Spleen (tissue), 11 donors: ENCODE measurements around the gene SP6. TPM values are rescaled to one million over a fixed set of nuclear protein-coding genes. Genes with fewer than 3 reads are reported as not detected.

Experiments
- DNase-seq: peaks from one replicate; pipeline ENCODE4 v3.0.0-alpha.2; 2020
- H3K27ac ChIP-seq, 8 donors: fragments of 200-600 bp; sonication (generic) in 7 of 8; 1 replicate in 4 of 8; 2 replicates in 4 of 8; pipeline versions ENCODE4 v1.5.0 to v1.8.0; 2016 to 2021; ENCODE audit warnings: inconsistent platforms in 4 of 8, mild to moderate bottlenecking in 4 of 8, moderate library complexity in 1 of 8
- H3K27me3 ChIP-seq, 7 donors: fragments of 200-600 bp; sonication (generic) in 6 of 7; replicated peaks in 1 of 7; 1 replicate in 4 of 7; 2 replicates in 3 of 7; pipeline versions ENCODE4 v1.5.0 to v1.8.0; 2016 to 2021; ENCODE audit warnings: inconsistent platforms in 3 of 7, mild to moderate bottlenecking in 1 of 7
- H3K36me3 ChIP-seq, 6 donors: fragments of 200-600 bp; sonication (generic) in 5 of 6; 1 replicate in 4 of 6; 2 replicates in 2 of 6; pipeline versions ENCODE4 v1.5.0 to v1.8.0; 2016 to 2021; ENCODE audit warnings: inconsistent platforms in 2 of 6
- H3K4me1 ChIP-seq, 6 donors: fragments of 200-600 bp; sonication (generic) in 5 of 6; 1 replicate in 3 of 6; 2 replicates in 3 of 6; pipeline versions ENCODE4 v1.5.0 to v1.8.0; 2016 to 2021; ENCODE audit warnings: inconsistent platforms in 3 of 6
- H3K4me3 ChIP-seq, 8 donors: fragments of 200-600 bp; sonication (generic) in 7 of 8; 1 replicate in 4 of 8; 2 replicates in 4 of 8; pipeline versions ENCODE4 v1.5.0 to v1.8.0; 2016 to 2021; ENCODE audit warnings: inconsistent platforms in 4 of 8, mild to moderate bottlenecking in 4 of 8, moderate library complexity in 2 of 8
- H3K9me3 ChIP-seq, 8 donors: fragments of 200-600 bp; sonication (generic) in 7 of 8; 1 replicate in 4 of 8; 2 replicates in 4 of 8; pipeline versions ENCODE4 v1.5.0 to v1.8.0; 2016 to 2021; ENCODE audit warnings: inconsistent platforms in 4 of 8
- CTCF ChIP-seq, 11 experiments: fragments of 200-600 bp in 7 of 11; fragments of 450-650 bp in 4 of 11; sonication (generic) in 4 of 11; IDR thresholded peaks in 8 of 11; conservative IDR thresholded peaks in 3 of 11; 1 replicate in 7 of 11; 2 replicates in 4 of 11; pipeline versions ENCODE4 v1.4.0 to v1.8.0; 2016 to 2021; ENCODE audit warnings: antibody characterized with exemption in 11 of 11, inconsistent platforms in 4 of 11, mild to moderate bottlenecking in 1 of 11
- POLR2A ChIP-seq, 3 donors: fragments of 450-650 bp; IDR thresholded peaks; one replicate each; pipeline ENCODE4 v1.5.1; 2017; ENCODE audit warnings: antibody characterized with exemption in 3 of 3, mild to moderate bottlenecking in 1 of 3
- POLR2AphosphoS5 ChIP-seq, 3 donors: sonication (generic); formaldehyde crosslinking; IDR thresholded peaks; one replicate each; pipeline ENCODE4 v1.5.1; 2017; ENCODE audit warnings: antibody characterized with exemption in 3 of 3
- WGBS, 5 donors: extraction: QIAGEN DNeasy Blood & Tissue Kit in 3 of 5; methylation state at CpG; one replicate each; pipeline versions ENCODE4 v1.1.5 to v1.1.7; 2013 to 2018; 5-methylcytosine and 5-hydroxymethylcytosine counted together
- intact Hi-C: fragments of 100-400 bp; cut with DNase I; formaldehyde crosslinking; loops from one replicate; pipeline ENCODE4 v1.15.0; 2023; ENCODE audit warnings: low total_unique reads
- polyA plus RNA-seq, 3 donors: library from polyadenylated mRNA; stranded (reverse); fragments of 200-250 nt; gene quantifications; one replicate each; pipeline ENCODE4 v1.2.1, GENCODE V29; 2013
- total RNA-seq, 7 donors: library from RNA; depleted of rRNA in 3 of 7; stranded (reverse); fragments of >200 nt in 3 of 7; fragmentation: NEBNext Ultra II Directional in 4 of 7; extraction: Animal tissue kit (Norgen Biotek cat#: 25700) in 4 of 7; gene quantifications; one replicate each; pipeline versions ENCODE4 v1.1.0 to v1.2.1, GENCODE V29; 2016 to 2021
- donor health status: healthy with polysubstance abuse.
- donor health status: DM: no; HTN: no; CAD: no; lungs with moderate emphysema.
- donor health status: DM: no; HTN: no; CAD: no.
- donor health status: Bipolar disorder and iron deficiency.
- donor health status: healthy.
- donor health status: DM: no; HTN: no; CAD: no.
- donor health status: DM: yes; HTN: yes; CAD: no.

SP6 gene
- total and polyA plus RNA-seq, 10 donors = 0.11 to 3.0 (median 1.1) TPM

GRCh38 chr17:47895347-47895855 lies 44.4 kb upstream of the SP6 start:
- peak; percentile 93 for DNase-seq
- intact Hi-C loops = no loop called here

GRCh38 chr17:47894498-47895346 lies 43.8 kb upstream of the SP6 start:
- Histone ChIP-seq H3K9me3 (no peaks in the 10 kb centered on the region), H3K27ac (peak overlapping the region; percentile 80 to 100 (median 98)), H3K4me3 (peak overlapping the region; percentile 62 to 83 (median 70)), H3K36me3 (peaks cover 0 to 20% (median 4%) of the 10 kb centered on the region in 6 donors), H3K27me3 (no peaks in the 10 kb centered on the region), H3K4me1 (peaks cover 10 to 73% (median 50%) of the 10 kb centered on the region in 6 donors)
- WGBS, 5 donors = 35 to 48% (median 44%) methylated on average over 11 of the region's 11 CpGs
- intact Hi-C loops = no loop called here
- no peak for DNase-seq
- TF ChIP-seq CTCF (IDR thresholded peaks at IDR 0.05 in 8 of 11, conservative IDR thresholded peaks at IDR 0.05 in 3 of 11) (no peak), POLR2A (IDR thresholded peaks at IDR 0.05) (no peak), POLR2AphosphoS5 (IDR thresholded peaks at IDR 0.05) (no peak)

More at GRCh38 chr17:47895347-47895855, 44.4 kb upstream of the SP6 start:
- peak overlapping the region; percentile 80 to 100 (median 98) for H3K27ac ChIP-seq
- H3K4me3 ChIP-seq = peak overlapping the region; percentile 62 to 83 (median 70)
- no peaks in the 10 kb centered on the region for H3K9me3 ChIP-seq
- peaks cover 0 to 26% (median 4%) of the 10 kb centered on the region in 6 donors for H3K36me3 ChIP-seq
- peaks cover 10 to 73% (median 45%) of the 10 kb centered on the region in 6 donors for H3K4me1 ChIP-seq
- TF ChIP-seq CTCF (IDR thresholded peaks at IDR 0.05 in 8 of 11, conservative IDR thresholded peaks at IDR 0.05 in 3 of 11) (peak in 1 of 11 experiments; percentile 20), POLR2A (IDR thresholded peaks at IDR 0.05) (peak in 2 of 3 donors; percentile 79 to 83), POLR2AphosphoS5 (IDR thresholded peaks at IDR 0.05) (peak in 2 of 3 donors; percentile 91 to 97)
- WGBS, 5 donors = 0 to 1% (median 0%) methylated on average over 20 to 25 of the region's 25 CpGs
- H3K27me3 ChIP-seq = no peaks in the 10 kb centered on the region

GRCh38 chr17:47891545-47892088 lies 40.7 kb upstream of the SP6 start:
- peak overlapping the region in 1 of 8 donors; percentile 21 for H3K27ac ChIP-seq
- DNase-seq = no peak
- TF ChIP-seq CTCF (IDR thresholded peaks at IDR 0.05 in 8 of 11, conservative IDR thresholded peaks at IDR 0.05 in 3 of 11) (no peak), POLR2AphosphoS5 (IDR thresholded peaks at IDR 0.05) (no peak), POLR2A (IDR thresholded peaks at IDR 0.05) (no peak)
- 74 to 90% (median 83%) methylated on average over 4 of the region's 4 CpGs for whole genome bisulfite sequencing, 5 donors
- H3K36me3 ChIP-seq = no peaks in the 10 kb centered on the region
- peaks cover 0 to 46% (median 25%) of the 10 kb centered on the region in 6 donors for H3K4me1 ChIP-seq
- no peaks in the 10 kb centered on the region for H3K27me3 ChIP-seq
- no peak overlapping the region for H3K4me3 ChIP-seq
- no peaks in the 10 kb centered on the region for H3K9me3 ChIP-seq
- intact Hi-C loops = loop anchor here (2.0 kb wide), 1 partner anchor 49 kb away; no protein-coding TSS in a partner anchor
